HG02623 (cell line): ENCODE data around the gene CACNA1D.

ENCODE experiments used
- ATAC-seq: cut with Tn5 transposase; IDR thresholded peaks from one replicate; pipeline ENCODE4 v1.9.1; 2021; ENCODE audit warnings: moderate library complexity; ENCODE audit not compliant: unreplicated experiment

CACNA1D gene

DNA sequence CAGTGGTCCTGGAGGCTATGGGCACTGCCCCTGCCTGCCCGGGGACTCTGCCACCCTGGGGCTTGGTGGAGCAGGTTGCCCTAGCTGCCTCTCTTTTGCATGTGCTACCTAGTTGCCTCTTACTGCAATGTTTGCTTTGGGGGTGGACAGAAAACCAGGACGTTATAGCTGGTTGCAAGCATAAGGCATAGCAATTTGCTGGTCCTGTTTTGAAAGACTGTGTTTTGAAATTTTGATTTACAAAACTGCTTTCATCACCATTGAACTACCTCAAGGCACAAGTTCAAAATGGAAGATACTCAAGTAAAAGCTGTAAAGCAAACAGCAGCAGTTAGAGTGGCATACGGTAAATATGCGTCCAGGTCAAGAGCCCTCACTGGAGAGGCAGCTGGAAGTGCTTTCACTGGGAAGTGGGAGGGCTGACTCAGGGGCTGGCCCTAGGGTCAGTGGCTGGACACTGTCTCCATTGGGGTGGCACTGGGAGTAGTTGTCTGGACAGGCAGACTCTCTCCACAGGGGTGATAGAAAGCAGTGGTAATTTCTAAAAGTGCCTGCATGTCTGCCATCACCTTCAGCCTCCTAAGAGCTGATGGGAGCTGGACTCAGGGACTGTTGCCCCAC lies 213.7 kb downstream of the CACNA1D start:
- no peak for ATAC-seq

GRCh38 chr3:53709256-53709655 lies 214.8 kb downstream of the CACNA1D start:
- ATAC-seq = no peak

DNA sequence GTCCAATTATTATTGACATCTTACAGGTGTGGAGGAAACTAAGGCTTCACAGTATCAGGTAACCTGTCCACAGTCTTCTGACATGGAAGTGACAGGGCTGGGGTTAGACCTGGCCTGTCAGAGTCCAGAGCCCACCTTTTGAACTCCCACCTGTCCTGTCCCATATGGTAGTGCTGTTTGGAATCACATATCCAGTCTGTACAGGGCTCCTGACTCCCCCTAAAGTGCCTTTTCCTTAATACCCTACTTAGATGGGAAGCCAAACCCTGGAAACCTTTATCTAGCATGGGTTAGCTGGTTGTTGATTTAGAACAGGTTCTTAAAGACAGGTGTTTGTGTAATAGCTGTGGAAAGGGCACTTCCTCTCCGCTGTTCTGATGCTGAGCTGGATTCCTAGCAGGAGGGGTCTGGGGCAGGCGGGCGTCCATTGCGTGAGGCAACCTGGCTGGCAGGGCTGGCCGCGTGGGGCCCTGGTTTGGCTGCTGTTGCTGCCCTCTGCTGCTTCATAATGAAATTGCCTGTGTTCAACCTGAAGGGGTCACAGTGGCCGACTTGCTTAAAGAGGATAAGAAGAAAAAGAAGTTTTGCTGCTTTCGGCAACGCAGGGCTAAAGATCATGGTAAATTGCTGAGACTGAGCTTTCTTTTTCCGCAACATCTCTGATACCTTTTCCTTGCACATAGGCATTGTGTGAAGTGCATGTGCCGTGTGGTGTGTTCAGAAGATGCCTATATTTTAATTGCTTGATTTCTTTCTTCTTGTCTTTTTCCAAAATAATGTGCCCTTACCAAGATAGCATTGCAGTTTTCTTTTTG lies 215.7 kb downstream of the CACNA1D start:
- peak; percentile 67 for ATAC-seq

DNA sequence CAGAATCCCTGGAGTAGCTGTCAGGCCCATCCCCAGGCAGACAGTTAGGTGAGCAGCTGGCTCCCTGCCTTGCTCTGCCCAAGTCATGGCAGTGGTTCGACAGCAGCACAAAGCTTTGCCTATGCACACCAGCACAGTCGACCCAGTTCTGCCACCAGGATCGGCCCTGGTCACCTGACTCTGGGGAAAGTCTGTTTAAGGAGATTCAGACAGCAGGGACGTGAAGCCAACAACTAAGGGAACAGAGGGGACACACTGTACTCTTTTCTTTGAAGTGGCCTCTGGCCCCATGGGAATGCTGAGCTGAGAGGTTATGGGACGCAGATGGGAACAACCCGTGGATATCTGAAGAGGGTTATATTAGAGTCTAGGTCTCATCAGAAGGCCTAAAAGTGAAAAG lies 217.0 kb downstream of the CACNA1D start:
- no peak for ATAC-seq

GRCh38 chr3:53712817-53713388 lies 218.5 kb downstream of the CACNA1D start:
- no peak for ATAC-seq

DNA sequence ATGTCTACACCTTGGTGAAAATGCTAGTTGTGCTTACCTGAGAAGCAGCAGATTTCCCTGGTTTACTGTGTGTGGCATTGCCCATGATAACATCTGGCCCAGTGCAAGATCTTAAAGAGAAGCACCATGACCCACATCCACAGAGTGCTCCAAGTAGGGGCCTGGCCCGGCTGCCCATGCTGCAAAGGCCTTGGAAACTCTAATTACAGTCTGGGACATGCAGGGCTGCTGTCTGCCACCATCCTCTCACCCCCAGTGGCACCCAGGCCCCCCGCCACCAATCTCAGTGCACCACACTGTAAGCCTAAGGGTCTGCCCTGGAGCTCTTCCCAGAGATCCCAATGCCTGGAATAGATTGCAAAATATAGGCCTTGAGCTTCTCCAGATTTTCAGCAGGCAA lies 219.2 kb downstream of the CACNA1D start:
- no peak for ATAC-seq

GRCh38 chr3:53715815-53716483 lies 221.5 kb downstream of the CACNA1D start:
- ATAC-seq = no peak

GRCh38 chr3:53716998-53717397 lies 222.6 kb downstream of the CACNA1D start:
- ATAC-seq = no peak

DNA sequence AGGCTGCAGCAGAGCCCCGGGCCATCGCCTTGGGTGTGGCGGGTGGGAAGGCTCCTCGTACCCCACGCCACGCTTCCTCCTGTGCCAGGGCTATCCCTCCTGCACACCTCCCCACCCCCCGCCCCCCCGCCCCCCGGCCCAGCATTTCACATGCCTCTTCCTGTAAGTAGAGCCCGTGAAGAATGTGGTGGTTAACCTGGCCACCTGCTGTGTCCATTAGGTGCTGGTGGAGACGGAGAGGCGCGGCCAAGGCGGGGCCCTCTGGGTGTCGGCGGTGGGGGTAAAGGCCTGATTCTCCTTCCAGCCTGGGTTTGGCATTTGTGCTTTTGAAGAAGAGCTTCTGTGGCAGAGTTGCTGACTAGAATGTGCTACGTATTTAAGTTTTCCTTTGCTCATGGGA lies 224.1 kb downstream of the CACNA1D start:
- ATAC-seq = no peak

DNA sequence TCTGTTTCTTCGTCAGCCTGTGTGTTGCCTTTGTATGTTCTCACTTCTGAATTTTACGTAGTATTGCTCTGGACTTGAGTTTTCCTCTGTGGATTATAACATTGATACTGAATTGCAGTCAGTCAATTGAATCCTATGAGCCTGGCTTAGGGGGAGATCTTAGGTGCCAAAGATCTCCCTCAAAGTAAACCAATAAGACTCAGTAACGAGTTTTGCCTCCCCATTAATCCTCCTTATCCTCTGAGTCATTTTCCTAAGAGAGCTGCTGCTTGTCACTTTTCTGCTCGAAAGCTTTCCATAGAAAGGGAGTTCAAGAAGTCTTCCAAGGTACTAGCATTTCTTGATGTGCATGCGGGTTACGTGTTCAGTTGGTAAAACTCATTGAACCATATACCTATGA lies 225.4 kb downstream of the CACNA1D start:
- no peak for ATAC-seq

DNA sequence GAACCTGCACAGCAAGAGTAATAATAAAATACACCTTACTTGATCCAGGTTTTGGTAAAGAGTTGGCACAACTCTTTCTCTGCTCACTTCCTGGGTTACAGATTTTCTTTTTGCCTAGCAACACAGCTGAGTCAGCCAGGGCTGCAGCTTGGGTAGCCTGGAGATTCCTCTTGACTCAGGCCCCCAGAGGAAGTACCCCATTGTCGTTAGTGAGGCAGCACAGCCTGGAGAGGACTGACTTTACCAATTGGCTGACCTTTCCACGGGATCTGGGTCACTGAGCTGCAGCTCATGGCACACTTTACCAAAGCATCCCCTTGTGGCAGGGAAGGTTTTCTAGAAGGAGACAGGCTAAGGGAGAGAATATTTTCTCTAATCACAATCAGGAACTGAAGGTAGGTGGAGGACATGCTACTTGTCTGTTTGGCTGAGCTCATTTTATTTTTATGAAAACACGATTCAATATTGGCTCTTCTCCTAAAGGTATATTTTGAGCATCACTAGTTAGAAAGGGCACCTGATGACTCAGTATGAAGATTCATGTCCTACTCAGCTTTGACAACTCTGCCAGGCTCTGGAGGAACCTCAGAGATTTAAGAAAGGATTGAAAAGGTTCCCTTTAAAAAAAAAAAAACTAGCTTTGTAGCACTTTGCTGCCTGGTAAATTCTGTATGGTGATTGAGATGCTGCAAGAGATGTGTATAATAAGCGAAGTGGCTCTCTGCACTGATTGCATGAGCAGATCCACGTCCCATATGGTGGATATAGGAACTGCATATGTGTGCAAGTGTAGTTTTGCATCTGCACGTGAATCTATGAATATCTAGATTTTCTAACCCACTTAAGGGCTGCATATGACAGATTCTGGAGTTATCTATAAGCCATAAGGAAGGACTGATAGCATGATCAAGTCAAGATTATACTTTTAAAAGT lies 227.0 kb downstream of the CACNA1D start:
- ATAC-seq = no peak

DNA sequence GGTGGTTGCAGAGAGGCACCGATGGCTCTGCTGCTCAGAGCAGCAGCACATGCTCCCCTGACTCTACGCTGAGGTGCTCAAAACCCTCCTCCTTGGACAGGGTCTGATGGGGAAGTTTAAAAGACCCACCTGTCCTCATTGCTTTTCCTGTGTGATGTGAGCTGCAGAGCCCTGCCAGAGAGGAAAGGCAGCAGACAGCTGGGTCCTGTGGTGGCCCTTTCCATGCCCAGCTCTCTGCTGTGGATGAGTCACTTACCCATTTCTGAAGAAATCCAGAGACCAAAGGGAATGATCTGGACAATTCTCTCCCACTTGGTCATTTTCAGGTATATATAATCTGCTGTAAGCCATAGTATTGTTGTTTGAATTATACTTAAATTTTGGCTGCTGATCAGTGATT lies 230.2 kb downstream of the CACNA1D start:
- ATAC-seq = no peak

GRCh38 chr3:53725387-53725995 lies 231.1 kb downstream of the CACNA1D start:
- ATAC-seq = no peak

GRCh38 chr3:53726643-53727042 lies 232.2 kb downstream of the CACNA1D start:
- ATAC-seq = no peak

- no peak for ATAC-seq
Observed at GRCh38 chr3:53728606-53729005, 234.2 kb downstream of the CACNA1D start.

GRCh38 chr3:53729159-53729558 lies 234.7 kb downstream of the CACNA1D start:
- no peak for ATAC-seq

GRCh38 chr3:53729618-53730017 lies 235.2 kb downstream of the CACNA1D start:
- ATAC-seq = no peak

GRCh38 chr3:53730576-53730975 lies 236.2 kb downstream of the CACNA1D start:
- no peak for ATAC-seq

- no peak for ATAC-seq
Observed at GRCh38 chr3:53731934-53732624, 237.7 kb downstream of the CACNA1D start.

GRCh38 chr3:53733446-53733845 lies 239.0 kb downstream of the CACNA1D start:
- ATAC-seq = no peak
